HuH-7.5 (cell line): ENCODE data around the gene SPATA6L.
"Not testable (repeated sequence)": the region's sequence is repeated elsewhere in the genome, so short reads cannot be mapped to it uniquely, and the experiment has no call there.

Source experiments
- DNase-seq: peaks from one replicate; pipeline ENCODE4 v3.0.0; 2011; ENCODE audit warnings: low spot score

SPATA6L gene

DNA sequence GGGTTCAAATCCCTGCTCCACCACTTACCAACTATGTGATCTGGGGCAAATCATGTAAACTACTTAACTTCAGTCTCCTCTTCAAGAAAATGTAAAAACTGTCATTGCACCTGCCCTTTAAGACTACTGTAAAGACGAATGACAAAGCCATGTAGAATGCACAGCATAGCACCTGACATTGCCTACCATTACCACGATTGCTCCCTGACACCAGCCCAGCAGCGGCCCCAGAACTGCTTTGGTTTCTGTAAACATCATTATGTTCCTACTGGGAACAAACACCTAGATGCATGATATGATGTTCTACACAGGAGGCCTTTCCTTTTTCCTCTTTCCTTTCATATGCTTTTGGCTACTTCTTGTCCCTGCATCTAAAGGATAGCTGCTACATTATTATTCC is 27.3 kb downstream of the SPATA6L start:
- DNase-seq: no peak

DNA sequence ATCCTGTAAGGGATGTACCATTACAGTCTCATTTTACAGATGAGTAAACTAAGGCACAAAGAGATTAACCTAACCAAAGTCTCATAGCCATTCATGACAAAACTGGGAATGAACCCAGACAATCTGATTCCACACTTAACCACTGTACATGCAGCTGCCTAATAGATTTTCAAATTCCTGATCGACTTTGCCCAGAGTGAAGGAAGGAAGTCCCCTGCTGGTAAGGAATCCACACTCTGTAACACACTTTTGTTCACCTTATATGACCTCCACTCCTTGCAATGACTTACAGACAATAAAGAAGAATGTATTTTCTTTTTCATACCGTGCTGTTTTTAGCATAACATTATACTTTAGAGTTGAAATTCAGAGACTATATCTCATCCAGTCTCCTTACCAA is 35.4 kb downstream of the SPATA6L start:
- no peak for DNase-seq

DNA sequence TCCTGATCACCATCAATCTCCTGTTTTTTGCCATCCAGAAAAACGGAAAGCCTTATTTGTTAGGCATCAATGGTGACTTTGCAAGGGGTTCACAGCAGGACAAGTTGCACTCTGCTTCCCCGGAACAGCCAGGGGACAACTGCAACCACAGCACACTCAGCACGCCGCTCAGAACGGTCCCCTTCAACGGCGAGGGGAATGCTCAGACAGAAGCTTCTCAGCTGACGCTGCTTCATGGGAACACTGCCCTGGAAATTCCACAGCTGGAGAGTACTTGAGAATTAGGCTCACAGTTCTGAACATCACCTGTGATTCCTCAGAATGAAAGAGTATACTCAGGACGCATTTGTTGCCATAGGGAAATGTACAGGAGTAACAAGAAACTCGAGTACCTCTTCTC is 44.3 kb downstream of the SPATA6L start:
- no peak for DNase-seq

DNA sequence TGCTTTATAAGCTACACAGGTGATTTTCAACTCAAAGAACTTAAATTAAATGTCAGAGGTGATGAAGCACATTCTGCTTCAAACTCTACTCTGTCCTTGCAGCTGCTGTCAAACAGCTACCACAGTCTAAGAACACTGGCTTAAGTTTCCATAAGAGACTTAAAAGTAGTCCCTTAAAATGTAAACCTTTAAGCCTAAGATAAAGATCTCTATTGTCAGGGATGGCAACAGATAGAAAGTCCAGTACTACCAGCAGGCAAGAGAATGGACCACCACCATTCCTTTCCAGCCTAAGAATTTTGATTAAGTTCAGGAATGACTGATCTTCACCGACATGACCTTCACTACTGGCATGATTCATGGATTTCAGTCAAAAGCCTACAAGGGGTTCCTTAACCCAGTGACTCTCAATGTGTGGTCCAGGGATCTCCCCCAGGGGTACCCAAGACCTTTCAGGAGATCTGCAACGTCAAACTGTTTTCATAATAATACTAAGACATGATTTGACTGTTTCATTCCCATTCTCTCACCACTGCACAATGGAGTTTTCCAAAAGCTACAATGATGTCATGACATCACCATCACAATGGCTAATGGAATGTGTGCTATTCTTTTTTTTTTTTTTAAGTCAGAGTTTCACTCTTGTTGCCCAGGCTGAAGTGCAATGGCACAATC is 45.3 kb downstream of the SPATA6L start:
- DNase-seq: no peak

DNA sequence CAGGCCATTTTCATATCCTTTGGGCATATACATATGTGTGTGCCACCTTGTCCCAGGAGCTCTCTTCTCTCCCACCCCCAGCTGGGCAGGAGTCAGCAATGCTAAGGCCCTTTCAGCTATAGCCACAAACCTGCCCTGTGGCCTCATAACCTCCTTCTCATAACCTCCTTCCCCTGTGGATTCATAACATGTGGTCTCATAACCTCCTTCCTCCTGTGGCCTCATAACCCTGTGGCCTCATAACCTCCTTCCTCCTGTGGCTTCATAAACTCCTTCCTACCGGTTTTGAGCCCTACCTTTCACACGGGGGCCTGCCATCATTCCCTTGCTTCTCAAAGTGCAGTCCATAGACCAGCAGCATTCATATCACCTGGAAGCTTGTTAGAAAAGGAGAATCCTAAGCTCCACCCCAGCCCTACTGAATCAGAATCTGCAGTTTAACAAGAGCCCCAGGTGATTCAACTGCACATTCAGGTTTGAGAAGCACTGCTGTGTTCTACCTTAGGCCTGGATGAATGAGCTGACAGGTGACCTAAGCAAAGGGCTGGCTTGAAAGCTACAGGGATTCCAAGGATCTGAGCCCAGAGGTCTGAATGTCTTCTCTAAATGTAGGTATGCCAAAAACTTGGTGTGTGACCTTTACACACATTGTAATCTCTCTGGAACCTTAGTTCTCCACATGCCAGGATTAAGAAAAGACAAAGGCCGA is 46.1 kb downstream of the SPATA6L start:
- DNase-seq: no peak

DNA sequence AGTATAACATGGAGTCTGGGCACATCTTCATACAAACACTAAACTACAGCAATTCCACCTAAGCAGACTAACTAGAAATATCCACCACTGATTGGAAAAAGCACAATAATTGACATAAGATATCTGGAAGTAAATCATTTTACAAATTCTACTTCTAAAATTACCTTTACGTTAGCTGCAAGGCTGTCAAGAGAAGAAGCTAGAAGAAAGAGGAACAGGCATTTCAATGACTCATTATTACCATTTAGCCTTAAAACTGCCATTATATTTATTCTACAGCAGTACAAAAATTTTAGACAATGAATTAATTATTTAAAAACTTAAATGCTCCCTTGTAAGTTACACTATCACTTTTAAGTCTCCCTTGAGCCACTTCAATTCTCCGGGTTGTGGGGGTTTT is 47.6 kb downstream of the SPATA6L start:
- no peak for DNase-seq

DNA sequence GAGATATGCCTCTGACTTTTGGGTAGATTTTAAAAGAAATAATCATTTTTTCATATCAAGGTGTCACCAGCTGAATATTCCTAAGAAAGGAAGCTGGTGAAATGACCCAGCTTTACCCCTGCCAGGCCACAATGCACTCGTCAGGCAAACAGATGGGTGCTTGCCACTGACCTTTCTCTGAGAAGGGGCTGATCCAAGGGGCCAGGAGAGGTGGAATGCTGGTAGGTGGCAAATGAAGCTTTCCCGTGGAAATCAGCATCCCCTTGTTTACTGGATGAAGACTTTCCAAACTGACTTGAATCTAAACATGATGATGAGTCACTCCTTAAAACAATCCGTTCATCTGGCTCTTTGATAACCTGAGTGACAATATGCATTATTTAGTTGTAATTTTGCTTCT is 48.5 kb downstream of the SPATA6L start:
- no peak for DNase-seq

DNA sequence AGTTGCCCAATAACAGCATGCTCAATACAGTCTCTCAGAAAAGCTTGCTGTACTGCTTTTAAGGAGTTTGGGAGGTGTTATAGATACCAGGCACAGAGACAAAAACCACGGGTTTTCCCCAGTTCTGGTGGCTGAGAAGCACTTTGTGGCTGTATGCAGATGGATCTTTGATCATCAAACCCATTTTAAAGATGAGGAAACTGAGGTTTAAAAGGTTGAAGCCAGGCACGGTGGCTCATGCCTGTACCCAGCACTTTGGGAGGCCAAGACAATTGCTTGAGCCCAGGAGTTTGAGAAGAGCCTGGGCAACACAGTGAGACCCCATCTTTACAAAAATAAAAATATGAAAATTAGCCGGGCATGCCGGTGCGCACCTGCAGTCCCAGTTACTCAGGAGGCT is 50.5 kb downstream of the SPATA6L start:
- DNase-seq: no peak

DNA sequence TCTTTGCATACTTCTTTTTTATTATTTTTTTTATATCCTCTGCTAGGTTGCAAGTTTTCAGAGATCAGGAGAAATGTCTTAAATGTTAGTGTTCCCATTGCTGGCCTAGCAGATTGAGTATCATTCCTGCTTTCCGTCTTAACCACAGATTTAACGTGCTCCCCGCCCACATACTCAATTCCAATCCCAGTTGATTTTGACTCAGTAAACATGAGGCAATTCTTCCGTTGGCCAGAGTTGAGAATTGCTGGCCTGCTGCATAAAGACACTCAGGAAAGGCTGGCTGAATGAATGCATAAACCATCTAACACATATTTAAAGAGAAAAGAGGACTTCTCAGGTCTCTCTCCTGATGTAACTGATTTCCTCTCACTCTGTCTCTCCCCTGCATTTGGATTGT is 51.0 kb downstream of the SPATA6L start:
- no peak for DNase-seq

DNA sequence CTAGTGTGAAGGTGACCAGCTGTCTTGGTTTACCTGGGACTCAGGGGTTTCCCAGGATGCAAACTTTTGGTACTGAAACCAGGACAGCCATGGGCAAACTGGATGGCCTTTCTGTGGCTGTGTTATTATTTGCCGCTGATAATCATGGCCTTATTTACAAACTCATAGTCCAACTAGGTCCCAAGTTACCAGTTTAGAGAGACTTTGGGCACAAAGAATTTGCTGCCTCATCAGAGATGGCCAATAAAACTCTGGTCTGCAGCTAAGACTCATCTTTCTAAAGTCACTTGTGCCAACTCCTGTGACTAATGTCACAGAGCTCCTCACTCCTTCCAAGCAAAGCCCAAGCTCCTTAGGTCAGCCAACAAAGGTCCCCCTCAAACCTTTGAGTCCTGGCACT is 51.7 kb downstream of the SPATA6L start:
- no peak for DNase-seq

DNA sequence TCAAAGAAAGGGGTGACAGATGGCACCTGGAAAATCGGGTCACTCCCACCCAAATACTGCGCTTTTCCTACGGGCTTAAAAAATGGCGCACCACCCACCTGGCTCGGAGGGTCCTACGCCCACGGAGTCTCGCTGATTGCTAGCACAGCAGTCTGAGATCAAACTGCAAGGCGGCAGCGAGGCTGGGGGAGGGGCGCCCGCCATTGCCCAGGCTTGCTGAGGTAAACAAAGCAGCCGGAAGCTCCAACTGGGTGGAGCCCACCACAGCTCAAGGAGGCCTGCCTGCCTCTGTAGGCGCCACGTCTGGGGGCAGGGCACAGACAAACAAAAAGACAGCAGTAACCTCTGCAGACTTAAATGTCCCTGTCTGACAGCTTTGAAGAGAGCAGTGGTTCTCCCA is 60.2 kb downstream of the SPATA6L start:
- DNase-seq: not testable (repeated sequence)

DNA sequence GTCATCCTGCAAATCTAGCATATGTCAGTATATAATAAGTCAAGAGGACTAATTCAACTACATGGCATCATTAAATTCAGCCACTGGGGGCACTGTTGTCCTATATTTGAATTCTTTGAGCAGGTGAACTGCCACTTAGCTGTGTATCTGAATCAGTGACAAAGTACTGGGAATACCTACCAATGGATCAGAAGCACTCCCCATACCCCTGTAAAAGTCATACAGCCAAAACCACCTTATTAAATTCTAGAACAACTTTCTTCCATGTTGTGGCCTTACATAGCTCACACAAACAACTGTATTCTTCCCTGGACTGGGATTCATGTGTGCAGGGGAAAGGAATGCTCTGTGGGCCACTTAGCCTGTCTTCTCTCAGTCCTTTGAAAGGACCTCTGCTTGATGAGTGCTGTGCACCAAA is 61.6 kb downstream of the SPATA6L start:
- peak; percentile 22 for DNase-seq

DNA sequence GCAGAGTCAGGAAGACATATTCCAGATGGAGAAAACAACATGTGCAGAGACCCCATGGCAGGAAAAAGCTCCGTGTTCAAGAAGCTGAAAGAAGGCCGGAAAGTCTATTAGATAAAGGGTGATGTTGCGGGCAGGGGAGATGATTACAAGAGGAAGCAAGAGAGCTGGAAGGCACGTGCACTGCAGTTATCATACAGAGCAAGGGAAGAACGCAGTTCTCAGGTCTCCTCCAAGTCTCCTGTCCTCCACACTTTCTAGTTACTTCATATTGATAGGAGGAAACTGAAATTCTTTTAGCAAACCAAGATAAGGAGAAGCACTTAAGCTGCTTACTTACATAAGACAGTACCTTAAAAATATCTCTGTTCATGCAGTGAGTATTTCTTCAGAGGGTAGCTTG is 62.5 kb downstream of the SPATA6L start:
- no peak for DNase-seq

DNA sequence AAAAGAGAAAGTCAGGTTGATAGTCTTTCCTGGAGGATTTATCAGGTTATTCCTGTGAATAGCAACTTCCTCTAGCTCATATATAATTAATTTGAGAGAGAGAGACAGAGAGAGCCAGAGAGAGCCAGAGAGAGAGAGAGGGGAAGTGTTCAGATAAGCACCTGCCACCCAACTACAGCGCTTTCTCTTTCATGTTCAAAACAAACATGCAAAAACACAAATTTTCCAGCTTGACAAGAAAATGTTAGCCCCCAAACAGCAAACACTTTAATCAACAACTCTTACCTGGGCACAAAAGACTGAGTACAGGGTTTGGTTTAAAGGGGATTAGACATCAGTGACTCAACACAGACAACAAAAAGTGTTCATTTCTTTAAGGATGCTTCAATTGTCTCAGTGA is 65.9 kb downstream of the SPATA6L start:
- DNase-seq: no peak

DNA sequence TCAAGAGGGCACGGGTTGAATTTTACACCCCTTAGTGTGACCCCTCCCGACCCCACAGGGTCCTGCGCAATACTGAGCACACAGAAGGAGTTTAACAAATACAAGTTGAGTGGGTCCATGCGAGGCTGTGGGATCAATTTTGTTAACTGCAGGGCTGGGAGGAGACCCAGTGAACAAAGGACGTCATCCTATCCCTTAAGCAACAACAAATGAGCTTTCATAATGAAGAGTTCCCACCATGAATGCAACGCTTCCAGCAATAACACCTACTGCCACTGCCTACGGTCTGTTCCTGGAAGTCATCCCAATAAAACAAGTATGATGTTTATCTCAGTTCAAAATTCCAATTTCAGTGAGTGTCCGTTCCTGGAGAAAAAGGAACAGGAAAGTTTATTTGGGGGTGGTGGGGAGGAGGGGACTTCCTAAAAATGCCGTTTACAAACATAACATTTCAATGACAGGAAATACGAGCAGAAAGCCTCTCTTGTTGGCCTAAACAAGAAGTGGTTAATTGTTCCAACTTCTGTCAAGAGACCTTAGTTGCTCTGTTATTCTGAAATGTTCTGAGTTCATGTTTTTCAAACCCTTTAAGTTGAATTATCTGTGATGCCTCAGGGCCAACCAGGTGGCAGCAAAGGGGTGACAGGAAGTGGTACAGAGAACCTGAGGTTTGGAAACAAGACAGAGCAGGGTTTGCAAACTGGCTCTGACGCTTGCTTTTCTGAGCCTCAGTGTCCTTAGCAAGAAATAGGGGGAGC is 69.9 kb downstream of the SPATA6L start:
- no peak for DNase-seq

DNA sequence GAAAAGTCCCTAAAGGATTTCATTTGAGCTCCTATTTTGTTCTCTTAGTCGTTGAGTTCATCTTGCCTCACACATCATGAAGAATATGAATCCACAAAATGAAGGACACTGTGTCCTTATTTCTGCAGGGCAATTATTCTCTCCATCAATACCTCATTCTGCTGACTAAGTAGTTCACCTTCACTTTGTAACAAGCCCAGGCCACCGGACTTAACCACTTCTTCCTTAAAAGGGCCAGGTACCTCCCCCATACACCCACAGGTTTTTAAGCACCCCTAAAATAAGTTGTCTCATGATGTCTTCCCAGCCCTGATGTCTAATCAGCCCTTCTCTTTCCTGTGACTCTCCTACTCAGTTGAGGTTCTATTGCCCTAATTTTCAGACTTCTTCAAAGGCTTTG is 71.3 kb downstream of the SPATA6L start:
- DNase-seq: no peak

DNA sequence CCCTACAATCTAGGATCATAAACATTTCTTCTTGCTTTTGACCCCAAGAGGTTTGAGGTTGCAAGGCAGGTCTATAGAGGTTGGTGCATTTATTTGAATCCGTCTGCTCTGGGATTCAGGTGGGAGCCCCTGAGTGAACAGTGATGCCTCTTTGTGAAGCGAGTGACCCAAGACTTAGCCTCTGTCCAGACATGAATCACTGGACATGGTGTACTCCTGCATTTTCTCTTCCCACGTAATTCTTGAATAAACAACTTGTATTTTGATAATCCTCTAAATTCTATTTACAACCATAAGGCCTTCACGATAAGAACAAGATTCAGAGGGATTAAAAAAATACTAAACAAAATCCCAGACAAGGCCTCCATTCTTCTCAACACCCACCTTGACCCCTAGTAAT is 71.7 kb downstream of the SPATA6L start:
- no peak for DNase-seq

DNA sequence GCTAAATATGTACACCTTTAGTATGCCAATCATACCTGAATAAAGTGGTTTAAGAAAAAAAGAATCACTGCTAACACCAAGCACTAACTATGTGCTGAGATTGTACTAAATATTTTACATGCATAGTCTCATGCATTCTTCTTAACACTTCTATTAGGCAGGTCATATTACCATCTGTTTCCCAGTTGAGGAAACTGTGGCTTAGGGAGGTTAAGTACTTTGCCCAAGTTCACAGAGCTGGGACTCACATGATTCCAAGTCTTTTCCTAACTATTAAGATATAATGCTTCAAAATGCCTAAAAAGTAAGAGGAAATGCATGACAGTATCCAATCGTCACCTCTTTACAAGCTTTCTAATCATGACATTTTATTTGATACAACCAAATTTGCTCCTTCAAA is 73.4 kb downstream of the SPATA6L start:
- DNase-seq: no peak

DNA sequence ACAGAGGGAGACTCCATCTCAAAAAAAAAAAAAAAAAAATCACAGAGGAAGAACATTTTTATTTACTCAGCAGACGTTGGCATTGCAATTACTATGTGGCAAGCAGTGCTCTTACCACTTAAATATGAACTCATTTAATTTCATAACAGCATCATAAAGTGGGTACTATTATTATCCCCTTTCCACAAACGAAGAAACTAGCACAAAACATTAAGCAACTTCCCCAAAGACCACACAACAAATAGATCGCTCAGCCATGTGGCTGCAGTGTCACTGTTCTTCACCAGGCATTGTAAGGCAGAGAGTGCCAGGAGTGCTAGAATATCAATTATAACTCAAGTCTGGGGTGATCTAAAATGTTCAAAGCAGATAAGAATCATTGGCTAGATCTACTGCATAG is 74.0 kb downstream of the SPATA6L start:
- DNase-seq: no peak

DNA sequence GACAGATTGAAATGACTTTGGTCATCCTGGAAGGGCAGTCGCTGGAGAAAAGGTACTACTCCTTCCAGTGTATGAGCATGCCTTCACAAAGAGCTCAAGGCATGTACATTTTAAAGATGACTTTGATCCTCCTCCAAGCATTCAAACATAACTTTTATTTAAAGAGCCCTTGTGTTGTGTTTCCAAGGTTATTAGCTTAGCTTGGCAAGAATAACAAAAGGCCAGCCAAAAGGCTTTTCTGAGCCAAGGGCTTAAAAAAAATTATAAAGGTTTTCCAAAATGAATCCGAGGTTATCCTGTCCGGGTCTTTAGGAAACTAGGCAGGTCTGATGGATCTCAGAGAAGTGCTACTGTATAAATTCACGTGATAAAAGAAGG is 75.2 kb downstream of the SPATA6L start:
- DNase-seq: no peak

DNA sequence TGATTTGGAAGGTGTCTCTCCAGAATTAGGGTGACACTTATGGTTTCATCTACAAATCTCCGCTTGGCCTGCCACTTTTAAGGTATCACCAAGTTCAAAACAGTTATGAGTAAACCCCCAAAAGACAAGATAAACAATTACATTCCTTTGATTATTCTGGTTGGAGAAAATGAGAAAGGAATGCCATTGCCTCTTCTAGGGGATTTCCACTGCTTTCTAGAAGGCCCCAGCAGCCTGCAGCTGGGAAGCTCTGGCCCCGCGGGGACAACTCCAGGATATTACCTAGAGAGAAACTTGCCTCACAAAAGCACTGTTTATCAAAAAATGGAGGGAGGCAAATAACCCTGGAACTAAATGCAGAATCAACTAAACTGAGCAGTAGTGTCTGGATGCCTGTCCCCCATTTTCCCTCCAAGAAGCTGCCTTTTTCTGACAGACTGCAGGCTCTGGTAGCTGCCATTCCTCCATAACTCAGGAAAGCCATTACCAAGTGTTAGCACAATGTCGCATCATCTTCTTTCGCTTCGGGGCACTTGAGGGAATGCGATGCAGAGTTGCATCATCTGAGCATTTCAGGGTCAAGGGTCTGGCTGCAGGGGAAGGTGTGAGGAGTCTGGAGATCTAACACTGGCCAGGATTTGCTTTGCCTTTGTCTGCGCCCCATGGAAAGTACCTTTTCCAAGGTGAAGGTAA is 75.7 kb downstream of the SPATA6L start:
- DNase-seq: no peak

DNA sequence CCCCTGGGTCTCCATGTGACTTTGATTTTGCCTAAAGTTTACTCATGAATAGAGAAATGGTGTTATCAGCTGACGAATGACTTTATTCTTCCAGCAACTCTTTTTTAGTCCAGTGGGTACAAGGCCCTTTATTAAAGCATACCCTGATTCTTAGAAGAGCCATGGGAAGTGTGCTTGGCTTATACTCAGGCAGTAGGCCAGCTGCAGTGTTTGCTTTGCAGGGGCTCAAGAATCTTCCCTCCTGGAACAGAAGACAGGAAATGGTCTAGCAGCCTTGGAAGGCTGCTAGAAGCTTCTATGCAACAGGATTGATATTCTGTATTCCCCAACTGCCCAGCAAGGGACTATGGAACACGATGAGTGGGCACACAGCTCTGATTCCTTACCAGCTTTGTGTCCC is 77.6 kb downstream of the SPATA6L start:
- no peak for DNase-seq

DNA sequence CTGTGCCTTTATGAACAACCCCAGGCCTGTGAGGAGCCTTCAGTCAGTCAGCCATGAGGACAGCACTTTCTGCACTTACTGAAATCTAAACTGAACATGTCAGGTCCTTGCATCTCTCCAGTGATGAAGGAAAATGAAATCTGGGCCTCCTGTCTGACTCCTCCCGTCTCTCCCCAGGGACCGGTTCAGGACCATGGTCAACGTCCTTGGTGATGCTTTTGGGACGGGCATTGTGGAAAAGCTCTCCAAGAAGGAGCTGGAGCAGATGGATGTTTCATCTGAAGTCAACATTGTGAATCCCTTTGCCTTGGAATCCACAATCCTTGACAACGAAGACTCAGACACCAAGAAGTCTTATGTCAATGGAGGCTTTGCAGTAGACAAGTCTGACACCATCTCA is 81.1 kb downstream of the SPATA6L start:
- DNase-seq: no peak
